ENCODE results near the gene ABR. TPM values are rescaled to one million over a fixed set of nuclear protein-coding genes. Genes with fewer than 3 reads are reported as not detected.

ABR gene
- total and polyA plus RNA-seq, 12 donors, result 5.3 to 152 (median 105) TPM

DNA sequence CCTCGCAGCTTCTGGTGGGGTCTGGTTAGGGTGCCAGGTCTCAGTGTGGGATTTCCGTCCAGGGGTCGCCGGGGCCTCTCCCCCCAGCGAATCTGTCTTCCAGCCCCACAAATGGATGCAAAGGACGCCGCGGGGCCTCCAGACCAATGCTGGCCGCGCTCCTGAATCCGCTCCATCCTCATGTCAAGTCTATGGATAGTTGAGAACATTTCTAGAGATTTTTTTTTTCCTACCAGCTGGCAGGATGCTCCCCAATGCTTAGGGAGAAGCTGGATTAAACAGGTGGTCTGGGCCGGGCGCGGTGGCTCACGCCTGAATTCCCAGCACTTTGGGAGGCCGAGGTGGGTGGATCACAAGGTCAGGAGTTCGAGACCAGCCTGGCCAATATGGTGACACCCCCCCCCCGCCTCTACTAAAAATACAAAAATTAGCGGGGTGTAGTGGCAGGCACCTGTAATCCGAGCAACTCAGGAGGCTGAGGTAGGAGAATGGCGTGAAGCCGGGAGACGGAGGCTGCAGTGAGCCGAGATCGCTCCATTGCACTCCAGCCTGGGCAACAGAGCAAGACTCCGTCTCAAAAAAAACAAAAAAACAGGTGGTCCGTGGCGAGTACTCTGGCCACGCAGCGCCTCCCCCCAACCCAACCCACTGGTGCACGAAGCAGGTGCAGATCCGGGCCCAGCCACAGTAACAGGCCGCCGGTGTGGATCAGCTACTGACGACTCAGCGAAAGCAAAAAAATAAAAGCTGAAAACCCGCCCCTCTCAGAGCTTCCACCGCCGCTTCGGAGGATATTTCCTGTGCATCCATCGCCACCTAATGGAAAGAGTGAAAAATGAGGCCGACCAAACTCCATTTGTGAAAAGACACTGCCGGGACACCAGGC lies 199.1 kb downstream of the ABR start:
- Histone ChIP-seq H3K9me3 (replicated peaks in 1 of 3) (no peaks in the 10 kb centered on the region), H3K4me1 (replicated peaks in 1 of 2) (peaks cover 5 to 9% of the 10 kb centered on the region in 2 donors), H3K4me3 (peak overlapping the region in 1 of 4 donors; percentile 81), H3K36me3 (replicated peaks in 1 of 2) (no peaks in the 10 kb centered on the region), H3K27ac (peak overlapping the region in 4 of 5 donors; percentile 24 to 86 (median 73)), H3K27me3 (no peaks in the 10 kb centered on the region)
- TF ChIP-seq, protein P1, sequence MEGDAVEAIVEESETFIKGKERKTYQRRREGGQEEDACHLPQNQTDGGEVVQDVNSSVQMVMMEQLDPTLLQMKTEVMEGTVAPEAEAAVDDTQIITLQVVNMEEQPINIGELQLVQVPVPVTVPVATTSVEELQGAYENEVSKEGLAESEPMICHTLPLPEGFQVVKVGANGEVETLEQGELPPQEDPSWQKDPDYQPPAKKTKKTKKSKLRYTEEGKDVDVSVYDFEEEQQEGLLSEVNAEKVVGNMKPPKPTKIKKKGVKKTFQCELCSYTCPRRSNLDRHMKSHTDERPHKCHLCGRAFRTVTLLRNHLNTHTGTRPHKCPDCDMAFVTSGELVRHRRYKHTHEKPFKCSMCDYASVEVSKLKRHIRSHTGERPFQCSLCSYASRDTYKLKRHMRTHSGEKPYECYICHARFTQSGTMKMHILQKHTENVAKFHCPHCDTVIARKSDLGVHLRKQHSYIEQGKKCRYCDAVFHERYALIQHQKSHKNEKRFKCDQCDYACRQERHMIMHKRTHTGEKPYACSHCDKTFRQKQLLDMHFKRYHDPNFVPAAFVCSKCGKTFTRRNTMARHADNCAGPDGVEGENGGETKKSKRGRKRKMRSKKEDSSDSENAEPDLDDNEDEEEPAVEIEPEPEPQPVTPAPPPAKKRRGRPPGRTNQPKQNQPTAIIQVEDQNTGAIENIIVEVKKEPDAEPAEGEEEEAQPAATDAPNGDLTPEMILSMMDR (IDR thresholded peaks at IDR 0.05), result peak; percentile 56 to 82 (median 79)
- TF ChIP-seq POLR2A (IDR thresholded peaks at IDR 0.05), result peak in 1 of 2 donors; percentile 33
- peak; percentile 78 to 93 (median 86) for DNase-seq
- 28 to 41% (median 31%) methylated on average over 30 to 43 of the region's 43 CpGs for WGBS, 4 donors
- intact Hi-C loops (cut with DNase I), result loop anchor here (5.0 to 10.0 kb wide), 2 partner anchors 183 to 266 kb away; partner anchors contain the start of gene VPS53 (in 1 of the 2)

DNA sequence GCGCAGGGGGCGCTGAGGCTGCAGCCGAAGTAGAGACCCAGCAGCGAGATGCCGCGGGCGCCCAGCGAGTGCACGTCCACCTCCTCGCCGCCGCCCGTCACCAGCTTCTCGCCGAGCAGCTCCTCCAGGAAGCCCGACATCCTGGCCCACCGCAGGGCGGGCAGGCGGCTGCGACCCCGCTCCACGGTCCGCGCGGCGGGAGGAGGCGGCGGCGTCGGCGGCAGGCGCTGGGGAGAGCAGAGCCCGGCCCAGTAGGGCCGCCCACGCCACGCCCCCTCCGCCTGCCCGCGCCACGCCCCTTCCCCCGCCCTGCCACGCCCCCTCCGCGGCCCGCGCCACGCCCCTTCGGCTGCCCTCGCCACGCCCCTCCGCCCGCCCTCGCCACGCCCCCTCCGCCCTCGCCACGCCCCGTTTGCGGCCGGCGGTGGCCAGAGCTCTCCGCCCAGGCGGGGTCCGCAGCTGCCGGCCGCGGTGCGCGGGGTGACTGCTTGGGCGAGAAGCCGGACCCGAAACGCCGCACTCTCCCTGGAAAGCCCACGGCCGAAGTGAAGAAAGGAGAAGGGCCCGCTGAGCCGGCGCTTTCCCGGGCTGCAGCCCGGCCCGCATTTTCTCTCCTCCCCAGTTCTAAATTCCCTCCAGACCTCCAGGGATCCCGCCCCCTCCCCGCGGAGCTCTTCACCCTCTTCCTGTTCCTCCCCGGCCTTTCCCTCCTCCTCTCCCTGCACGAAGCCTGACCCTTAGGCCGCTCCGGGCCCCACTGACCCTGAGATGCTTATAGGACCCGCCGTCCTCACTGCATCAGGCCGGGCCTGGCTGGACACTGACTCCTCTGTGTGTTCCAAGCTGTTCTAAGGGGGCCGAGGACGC lies 200.0 kb downstream of the ABR start, which contains the start of gene NXN:
Gene NXN, minus strand, starts transcription at position 238 of the 867 bp plus-strand sequence.
- no peaks in the 10 kb centered on the region for H3K36me3 ChIP-seq (replicated peaks in 1 of 2)
- 1 to 10% (median 1%) methylated on average over 15 to 93 of the region's 94 CpGs for WGBS, 4 donors
- H3K27me3 ChIP-seq, result no peaks in the 10 kb centered on the region
- intact Hi-C loops (cut with DNase I), result loop anchor here (5.0 to 10.0 kb wide), 3 partner anchors 85 to 265 kb away; partner anchors contain the start of gene VPS53 (in 1 of the 2)
- peak within 1 kb of the TSS in 2 of 4 donors; percentile 57 to 81 for H3K4me3 ChIP-seq
- H3K27ac ChIP-seq, result peak within 1 kb of the TSS in 4 of 5 donors; percentile 24 to 86 (median 73)
- no peaks in the 10 kb centered on the region for H3K9me3 ChIP-seq (replicated peaks in 1 of 3)
- TF ChIP-seq POLR2A (IDR thresholded peaks at IDR 0.05), result no peak
- TF ChIP-seq, protein P1 (IDR thresholded peaks at IDR 0.05), result peak in 1 of 6 experiments; percentile 25
- peak; percentile 76 to 93 (median 88) for DNase-seq
- peaks cover 5 to 9% of the 10 kb centered on the region in 2 donors for H3K4me1 ChIP-seq (replicated peaks in 1 of 2)

DNA sequence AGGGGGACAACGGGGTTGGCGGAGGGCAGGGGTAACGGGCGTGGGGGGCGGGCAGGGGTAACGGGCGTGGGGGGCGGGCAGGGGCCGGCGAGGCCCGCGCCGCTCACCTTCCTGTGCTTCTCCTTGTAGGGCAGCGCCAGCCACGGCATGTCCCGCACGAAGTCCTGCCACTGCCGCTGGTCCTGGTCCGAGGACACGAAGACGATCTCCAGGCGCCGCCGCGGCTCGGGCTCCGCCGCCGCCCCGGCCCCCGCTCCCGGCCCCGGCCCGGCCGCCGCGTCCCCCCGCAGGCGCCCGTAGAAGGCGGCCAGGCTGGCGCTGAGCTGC lies 200.6 kb downstream of the ABR start:
- no peaks in the 10 kb centered on the region for H3K27me3 ChIP-seq
- H3K36me3 ChIP-seq (replicated peaks in 1 of 2), result no peaks in the 10 kb centered on the region
- TF ChIP-seq POLR2A (IDR thresholded peaks at IDR 0.05), result no peak
- TF ChIP-seq, protein P1 (IDR thresholded peaks at IDR 0.05), result no peak
- peak in 4 of 7 donors; percentile 45 to 59 (median 48) for DNase-seq
- no peaks in the 10 kb centered on the region for H3K9me3 ChIP-seq (replicated peaks in 1 of 3)
- 0 to 1% methylated on average over 23 to 30 of the region's 42 CpGs; no CpG with 5 or more reads in 2 of the 4 donors for WGBS, 4 donors
- H3K4me1 ChIP-seq (replicated peaks in 1 of 2), result peaks cover 5 to 9% of the 10 kb centered on the region in 2 donors
- peak overlapping the region in 1 of 5 donors; percentile 86 for H3K27ac ChIP-seq
- peak overlapping the region in 1 of 4 donors; percentile 81 for H3K4me3 ChIP-seq
- intact Hi-C loops (cut with DNase I), result loop anchor here in 1 of 2 donors (10.0 kb wide), 1 partner anchor 84 kb away; no protein-coding TSS in a partner anchor

Data from adrenal gland (tissue), 12 donors.